Endodermal cell (in vitro differentiated cells): ENCODE data around the gene LGR4. TPM values are rescaled to one million over a fixed set of nuclear protein-coding genes. Genes with fewer than 3 reads are reported as not detected.

Experiments
- DNase-seq: peaks from one replicate; pipeline ENCODE4 v3.0.0-alpha.2; 2017
- H3K27ac ChIP-seq: 2 replicates; pipeline ENCODE4 v1.5.1; 2013; ENCODE audit warnings: mild to moderate bottlenecking, low read depth, low read length, moderate library complexity
- H3K27me3 ChIP-seq: 2 replicates; pipeline ENCODE4 v1.6.1; 2013; ENCODE audit warnings: mild to moderate bottlenecking, low read length, moderate library complexity; ENCODE audit not compliant: insufficient read depth, control insufficient read depth, poor library complexity, severe bottlenecking
- H3K36me3 ChIP-seq: 2 replicates; pipeline ENCODE4 v1.7.0; 2013; ENCODE audit warnings: mild to moderate bottlenecking, low read length, moderate library complexity; ENCODE audit not compliant: control insufficient read depth, insufficient read depth
- H3K4me1 ChIP-seq: one replicate; pipeline ENCODE4 v1.7.0; 2013; ENCODE audit warnings: low read length; ENCODE audit not compliant: control insufficient read depth, insufficient read depth
- H3K4me3 ChIP-seq: 2 replicates; pipeline ENCODE4 v1.5.1; 2013; ENCODE audit warnings: mild to moderate bottlenecking, low read length, moderate library complexity
- H3K9ac ChIP-seq: 2 replicates; pipeline ENCODE4 v1.6.1; 2013; ENCODE audit warnings: mild to moderate bottlenecking, low read length, moderate library complexity; ENCODE audit not compliant: poor library complexity, severe bottlenecking; ENCODE audit errors: extremely low read depth
- H3K9me3 ChIP-seq: 2 replicates; pipeline ENCODE4 v1.6.1; 2013; ENCODE audit warnings: mild to moderate bottlenecking, low read length, moderate library complexity; ENCODE audit not compliant: control insufficient read depth
- H3K27ac Mint-ChIP-seq: 2 replicates; pipeline ENCODE4 v1.8.0; 2020; ENCODE audit warnings: mixed read lengths
- H3K27me3 Mint-ChIP-seq: 2 replicates; pipeline ENCODE4 v1.8.0; 2021; ENCODE audit warnings: mild to moderate bottlenecking, mixed read lengths; ENCODE audit not compliant: insufficient read depth
- H3K36me3 Mint-ChIP-seq: 2 replicates; pipeline ENCODE4 v1.8.0; 2020; ENCODE audit warnings: low read depth, mixed read lengths
- H3K4me1 Mint-ChIP-seq: 2 replicates; pipeline ENCODE4 v1.8.0; 2020; ENCODE audit warnings: mixed read lengths
- H3K4me3 Mint-ChIP-seq: 2 replicates; pipeline ENCODE4 v1.8.0; 2020; ENCODE audit warnings: mild to moderate bottlenecking, moderate library complexity, mixed read lengths
- H3K9me3 Mint-ChIP-seq: 2 replicates; pipeline ENCODE4 v1.8.0; 2020; ENCODE audit warnings: mild to moderate bottlenecking, mixed read lengths
- WGBS, 2 experiments: methylation state at CpG; one replicate each; pipeline versions ENCODE4 v1.1.5 to v1.1.7; 2013; ENCODE audit warnings: missing lambda C conversion rate in 2 of 2, mixed read lengths in 1 of 2; ENCODE audit not compliant: insufficient coverage in 1 of 2, insufficient read length in 1 of 2; 5-methylcytosine and 5-hydroxymethylcytosine counted together
- long read RNA-seq, 4 experiments: library from polyadenylated mRNA in 2 of 4; library from RNA in 1 of 4; library from capped mRNA in 1 of 4; stranded (forward) in 3 of 4; unstranded in 1 of 4; transcript quantifications; one replicate each; pipeline ENCODE4 v2.0.0, GENCODE V29; 2020 to 2021; ENCODE audit warnings: inconsistent platforms in 1 of 4
- polyA plus RNA-seq, 2 experiments: library from polyadenylated mRNA; stranded (reverse); fragments of 50-300 nt; gene quantifications; one replicate each; pipeline ENCODE4 v1.2.3, GENCODE V29; 2013
- total RNA-seq, 2 donors: library from RNA; stranded (reverse); fragmentation: NEBNext Ultra II Directional in 1 of 2; extraction: Animal tissue kit (Norgen Biotek cat#: 25700) in 1 of 2; gene quantifications; 2 replicates in 1 of 2; 3 replicates in 1 of 2; pipeline ENCODE4 v1.2.1, GENCODE V29; 2021
- TF ChIP-seq, protein P1 (sequence below): fragments of 200-600 bp; sonication (generic); conservative IDR thresholded peaks from 2 replicates; pipeline ENCODE4 v1.5.0; 2021; ENCODE audit warnings: antibody characterized with exemption, mild to moderate bottlenecking

LGR4 gene, protein sequence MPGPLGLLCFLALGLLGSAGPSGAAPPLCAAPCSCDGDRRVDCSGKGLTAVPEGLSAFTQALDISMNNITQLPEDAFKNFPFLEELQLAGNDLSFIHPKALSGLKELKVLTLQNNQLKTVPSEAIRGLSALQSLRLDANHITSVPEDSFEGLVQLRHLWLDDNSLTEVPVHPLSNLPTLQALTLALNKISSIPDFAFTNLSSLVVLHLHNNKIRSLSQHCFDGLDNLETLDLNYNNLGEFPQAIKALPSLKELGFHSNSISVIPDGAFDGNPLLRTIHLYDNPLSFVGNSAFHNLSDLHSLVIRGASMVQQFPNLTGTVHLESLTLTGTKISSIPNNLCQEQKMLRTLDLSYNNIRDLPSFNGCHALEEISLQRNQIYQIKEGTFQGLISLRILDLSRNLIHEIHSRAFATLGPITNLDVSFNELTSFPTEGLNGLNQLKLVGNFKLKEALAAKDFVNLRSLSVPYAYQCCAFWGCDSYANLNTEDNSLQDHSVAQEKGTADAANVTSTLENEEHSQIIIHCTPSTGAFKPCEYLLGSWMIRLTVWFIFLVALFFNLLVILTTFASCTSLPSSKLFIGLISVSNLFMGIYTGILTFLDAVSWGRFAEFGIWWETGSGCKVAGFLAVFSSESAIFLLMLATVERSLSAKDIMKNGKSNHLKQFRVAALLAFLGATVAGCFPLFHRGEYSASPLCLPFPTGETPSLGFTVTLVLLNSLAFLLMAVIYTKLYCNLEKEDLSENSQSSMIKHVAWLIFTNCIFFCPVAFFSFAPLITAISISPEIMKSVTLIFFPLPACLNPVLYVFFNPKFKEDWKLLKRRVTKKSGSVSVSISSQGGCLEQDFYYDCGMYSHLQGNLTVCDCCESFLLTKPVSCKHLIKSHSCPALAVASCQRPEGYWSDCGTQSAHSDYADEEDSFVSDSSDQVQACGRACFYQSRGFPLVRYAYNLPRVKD
- total RNA-seq, result 10 to 100 TPM; 73.7 to 75.6 TPM
- polyA plus RNA-seq (2013, experiment 1 of 2), result 58.3 TPM
- 53.9 TPM for polyA plus RNA-seq (2013, experiment 2 of 2)
- long read RNA-seq, experiment 1, partial matches to known transcripts, result 3 of 32 reads
- long read RNA-seq, experiment 1, other reads (novel, unspliced or antisense), result 29 of 32 reads
- long read RNA-seq, experiment 2, full-length matches to known transcripts, result 115 of 164 reads
- long read RNA-seq, experiment 2, partial matches to known transcripts, result 12 of 164 reads
- long read RNA-seq, experiment 2, other reads (novel, unspliced or antisense), result 37 of 164 reads
- long read RNA-seq, experiment 3, full-length matches to known transcripts, result 1 of 25 reads
- long read RNA-seq, experiment 3, partial matches to known transcripts, result 21 of 25 reads
- long read RNA-seq, experiment 3, other reads (novel, unspliced or antisense), result 3 of 25 reads
- long read RNA-seq, experiment 4, partial matches to known transcripts, result 0 of 1 reads
- long read RNA-seq, experiment 4, other reads (novel, unspliced or antisense), result 1 of 1 reads

DNA sequence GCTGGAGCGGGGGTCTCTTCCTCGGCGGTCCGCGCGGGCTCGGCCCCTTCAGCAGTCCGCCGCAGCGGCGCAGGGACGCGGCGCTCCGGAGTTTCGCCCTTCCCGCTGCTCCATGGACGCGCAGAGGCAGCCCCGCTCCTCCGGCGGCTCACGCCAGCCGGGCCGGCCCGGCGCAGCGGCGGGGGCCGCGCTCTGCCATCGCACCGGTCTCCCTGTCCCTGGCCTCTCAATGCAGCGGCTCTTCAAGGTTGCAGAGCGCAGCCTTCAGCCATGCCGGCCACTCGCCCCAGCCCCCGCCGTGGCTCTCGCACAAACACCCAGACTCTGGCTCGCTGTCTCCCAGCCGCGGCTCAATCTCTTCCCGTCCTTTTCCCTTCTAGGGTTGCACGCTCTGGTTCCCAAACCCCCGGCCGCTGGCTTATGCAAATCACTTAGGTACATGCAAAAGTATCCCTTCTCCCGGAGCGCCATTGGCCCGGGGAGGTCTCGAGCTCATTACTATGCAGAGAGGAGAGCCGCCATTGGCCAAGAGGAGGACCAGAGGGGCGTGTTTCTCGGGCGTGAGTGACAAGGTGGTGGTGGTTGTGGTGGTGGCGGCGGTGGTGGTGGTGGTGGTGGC is at the start of gene LGR4:
Gene LGR4 (minus strand): TSS at position 393 of the 619 bp plus-strand sequence. CDS start 488 bp downstream, outside the sequence.
- Histone ChIP-seq H3K36me3 (no peaks in the 10 kb centered on the region), H3K9me3 (no peaks in the 10 kb centered on the region), H3K4me3 (peak within 1 kb of the TSS; percentile 89), H3K4me1 (peaks cover 9% of the 10 kb centered on the region), H3K9ac (peak within 1 kb of the TSS; percentile 77), H3K27me3 (no peaks in the 10 kb centered on the region), H3K27ac (peak within 1 kb of the TSS; percentile 57)
- H3K27me3 Mint-ChIP-seq, result no peaks in the 10 kb centered on the region
- peaks cover 2% of the 10 kb centered on the region for H3K36me3 Mint-ChIP-seq
- peak within 1 kb of the TSS; percentile 99 for H3K27ac Mint-ChIP-seq
- WGBS, 2 experiments, result 0 to 1% methylated on average over 21 to 55 of the region's 57 CpGs
- TF ChIP-seq, protein P1, sequence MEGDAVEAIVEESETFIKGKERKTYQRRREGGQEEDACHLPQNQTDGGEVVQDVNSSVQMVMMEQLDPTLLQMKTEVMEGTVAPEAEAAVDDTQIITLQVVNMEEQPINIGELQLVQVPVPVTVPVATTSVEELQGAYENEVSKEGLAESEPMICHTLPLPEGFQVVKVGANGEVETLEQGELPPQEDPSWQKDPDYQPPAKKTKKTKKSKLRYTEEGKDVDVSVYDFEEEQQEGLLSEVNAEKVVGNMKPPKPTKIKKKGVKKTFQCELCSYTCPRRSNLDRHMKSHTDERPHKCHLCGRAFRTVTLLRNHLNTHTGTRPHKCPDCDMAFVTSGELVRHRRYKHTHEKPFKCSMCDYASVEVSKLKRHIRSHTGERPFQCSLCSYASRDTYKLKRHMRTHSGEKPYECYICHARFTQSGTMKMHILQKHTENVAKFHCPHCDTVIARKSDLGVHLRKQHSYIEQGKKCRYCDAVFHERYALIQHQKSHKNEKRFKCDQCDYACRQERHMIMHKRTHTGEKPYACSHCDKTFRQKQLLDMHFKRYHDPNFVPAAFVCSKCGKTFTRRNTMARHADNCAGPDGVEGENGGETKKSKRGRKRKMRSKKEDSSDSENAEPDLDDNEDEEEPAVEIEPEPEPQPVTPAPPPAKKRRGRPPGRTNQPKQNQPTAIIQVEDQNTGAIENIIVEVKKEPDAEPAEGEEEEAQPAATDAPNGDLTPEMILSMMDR, result no peak
- H3K9me3 Mint-ChIP-seq, result no peaks in the 10 kb centered on the region
- DNase-seq, result peak; percentile 99
- peak within 1 kb of the TSS; percentile 73 for H3K4me3 Mint-ChIP-seq
- H3K4me1 Mint-ChIP-seq, result peaks cover 38% of the 10 kb centered on the region

- no peaks in the 10 kb centered on the region for H3K9me3 Mint-ChIP-seq
- H3K4me3 Mint-ChIP-seq, result no peak overlapping the region
- TF ChIP-seq, protein P1, result no peak
- Histone ChIP-seq H3K4me1 (no peaks in the 10 kb centered on the region), H3K4me3 (no peak overlapping the region), H3K9me3 (no peaks in the 10 kb centered on the region), H3K27ac (no peak overlapping the region), H3K27me3 (no peaks in the 10 kb centered on the region), H3K9ac (no peak overlapping the region), H3K36me3 (no peaks in the 10 kb centered on the region)
- peaks cover 9% of the 10 kb centered on the region for H3K4me1 Mint-ChIP-seq
- H3K36me3 Mint-ChIP-seq, result no peaks in the 10 kb centered on the region
- H3K27ac Mint-ChIP-seq, result no peak overlapping the region
- H3K27me3 Mint-ChIP-seq, result peaks cover 13% of the 10 kb centered on the region
- DNase-seq, result no peak
- WGBS, 2 experiments, result 94% methylated on average over 2 of the region's 3 CpGs; no CpG with 5 or more reads in 1 of the 2 experiments
These were observed 47.6 kb upstream of the LGR4 start for GRCh38 chr11:27520226-27520625.
